AG09319 (cell line): ENCODE measurements around the gene UBP1.

Experiments
- DNase-seq: peaks from one replicate; pipeline ENCODE4 v3.0.0-alpha.2; 2010; ENCODE audit warnings: low read depth; ENCODE audit errors: extremely low read depth
- CTCF ChIP-seq: IDR thresholded peaks from 2 replicates; pipeline ENCODE4 v1.5.1; 2011; ENCODE audit warnings: low read depth, mild to moderate bottlenecking, inconsistent platforms, low read length, moderate library complexity

UBP1 gene

GRCh38 chr3:33388374-33389100 is 51.7 kb downstream of the UBP1 start:
- DNase-seq, result no peak
- TF ChIP-seq CTCF, result no peak

- no peak for TF ChIP-seq CTCF
Observed at GRCh38 chr3:33386631-33387030, 53.6 kb downstream of the UBP1 start.

GRCh38 chr3:33385423-33385822 is 54.8 kb downstream of the UBP1 start:
- TF ChIP-seq CTCF, result no peak
- no peak for DNase-seq

More at GRCh38 chr3:33386631-33387030, 53.6 kb downstream of the UBP1 start:
- no peak for DNase-seq

- TF ChIP-seq CTCF, result no peak
- DNase-seq, result no peak
Observed at GRCh38 chr3:33383951-33384350, 56.3 kb downstream of the UBP1 start.

GRCh38 chr3:33380653-33381052 is 59.6 kb downstream of the UBP1 start:
- no peak for DNase-seq
- no peak for TF ChIP-seq CTCF

- DNase-seq, result no peak
Observed at GRCh38 chr3:33377931-33378330, 62.3 kb downstream of the UBP1 start.

More at GRCh38 chr3:33377931-33378330, 62.3 kb downstream of the UBP1 start:
- no peak for TF ChIP-seq CTCF
